ENCODE data around the gene MAPK8IP2.
"Not testable (repeated sequence)": the region's sequence is repeated elsewhere in the genome, so short reads cannot be mapped to it uniquely, and the experiment has no call there.

Gene MAPK8IP2

GRCh38 chr22:50641696-50642607 lies 41.4 kb downstream of the MAPK8IP2 start:
- no peak overlapping the region for H3K9ac ChIP-seq (ENCODE audit: low read length)

GRCh38 chr22:50643021-50643820 lies 42.6 kb downstream of the MAPK8IP2 start:
- not testable (repeated sequence) for H3K9ac ChIP-seq (ENCODE audit: low read length); H3K4me3 ChIP-seq (ENCODE audit: low read length); H3K36me3 ChIP-seq (ENCODE audit: control insufficient read depth, insufficient read depth, low read length); H3K9me3 ChIP-seq (ENCODE audit: control insufficient read depth, low read length)
- H3K4me1 ChIP-seq (ENCODE audit: control insufficient read depth, insufficient read depth, low read length), result peaks cover 10% of the 10 kb centered on the region
- H3K27me3 ChIP-seq (ENCODE audit: control insufficient read depth, insufficient read depth, low read length), result peaks cover 25% of the 10 kb centered on the region

More at GRCh38 chr22:50641696-50642607, 41.4 kb downstream of the MAPK8IP2 start:
- Histone ChIP-seq H3K9me3 (ENCODE audit: control insufficient read depth, low read length) (no peaks in the 10 kb centered on the region), H3K27me3 (ENCODE audit: control insufficient read depth, insufficient read depth, low read length) (peaks cover 25% of the 10 kb centered on the region), H3K4me3 (ENCODE audit: low read length) (no peak overlapping the region), H3K36me3 (ENCODE audit: control insufficient read depth, insufficient read depth, low read length) (no peaks in the 10 kb centered on the region), H3K4me1 (ENCODE audit: control insufficient read depth, insufficient read depth, low read length) (peaks cover 10% of the 10 kb centered on the region)

- H3K9me3 ChIP-seq (ENCODE audit: control insufficient read depth, low read length); H3K36me3 ChIP-seq (ENCODE audit: control insufficient read depth, insufficient read depth, low read length); H3K4me3 ChIP-seq (ENCODE audit: low read length); H3K9ac ChIP-seq (ENCODE audit: low read length): not testable (repeated sequence)
- peaks cover 10% of the 10 kb centered on the region for H3K4me1 ChIP-seq (ENCODE audit: control insufficient read depth, insufficient read depth, low read length)
- peaks cover 25% of the 10 kb centered on the region for H3K27me3 ChIP-seq (ENCODE audit: control insufficient read depth, insufficient read depth, low read length)
These were observed 43.2 kb downstream of the MAPK8IP2 start for GRCh38 chr22:50643821-50644101.

- Histone ChIP-seq H3K36me3 (ENCODE audit: control insufficient read depth, insufficient read depth, low read length) (no peaks in the 10 kb centered on the region), H3K27me3 (ENCODE audit: control insufficient read depth, insufficient read depth, low read length) (no peaks in the 10 kb centered on the region), H3K9me3 (ENCODE audit: control insufficient read depth, low read length) (no peaks in the 10 kb centered on the region)
These were observed 52.7 kb downstream of the MAPK8IP2 start for GRCh38 chr22:50653256-50653655.

GRCh38 chr22:50654664-50655063 lies 54.1 kb downstream of the MAPK8IP2 start:
- H3K27me3 ChIP-seq (ENCODE audit: control insufficient read depth, insufficient read depth, low read length); H3K9me3 ChIP-seq (ENCODE audit: control insufficient read depth, low read length); H3K4me1 ChIP-seq (ENCODE audit: control insufficient read depth, insufficient read depth, low read length); H3K36me3 ChIP-seq (ENCODE audit: control insufficient read depth, insufficient read depth, low read length); H3K9ac ChIP-seq (ENCODE audit: low read length); H3K4me3 ChIP-seq (ENCODE audit: low read length): not testable (repeated sequence)

More at GRCh38 chr22:50653256-50653655, 52.7 kb downstream of the MAPK8IP2 start:
- H3K4me1 ChIP-seq (ENCODE audit: control insufficient read depth, insufficient read depth, low read length), result peaks cover 6% of the 10 kb centered on the region
- H3K4me3 ChIP-seq (ENCODE audit: low read length), result no peak overlapping the region
- H3K9ac ChIP-seq (ENCODE audit: low read length), result no peak overlapping the region

- Histone ChIP-seq H3K9me3 (ENCODE audit: control insufficient read depth, low read length) (no peaks in the 10 kb centered on the region), H3K4me1 (ENCODE audit: control insufficient read depth, insufficient read depth, low read length) (peaks cover 6% of the 10 kb centered on the region), H3K27me3 (ENCODE audit: control insufficient read depth, insufficient read depth, low read length) (no peaks in the 10 kb centered on the region), H3K36me3 (ENCODE audit: control insufficient read depth, insufficient read depth, low read length) (no peaks in the 10 kb centered on the region), H3K4me3 (ENCODE audit: low read length) (no peak overlapping the region), H3K9ac (ENCODE audit: low read length) (no peak overlapping the region)
These were observed 55.8 kb downstream of the MAPK8IP2 start for GRCh38 chr22:50656122-50657070.

- peaks cover 6% of the 10 kb centered on the region for H3K4me1 ChIP-seq (ENCODE audit: control insufficient read depth, insufficient read depth, low read length)
- no peaks in the 10 kb centered on the region for H3K27me3 ChIP-seq (ENCODE audit: control insufficient read depth, insufficient read depth, low read length)
- no peaks in the 10 kb centered on the region for H3K36me3 ChIP-seq (ENCODE audit: control insufficient read depth, insufficient read depth, low read length)
These were observed 57.3 kb downstream of the MAPK8IP2 start for GRCh38 chr22:50657925-50658324.

GRCh38 chr22:50659711-50660110 lies 59.1 kb downstream of the MAPK8IP2 start:
- not testable (repeated sequence) for H3K4me1 ChIP-seq (ENCODE audit: control insufficient read depth, insufficient read depth, low read length); H3K9me3 ChIP-seq (ENCODE audit: control insufficient read depth, low read length); H3K27me3 ChIP-seq (ENCODE audit: control insufficient read depth, insufficient read depth, low read length); H3K36me3 ChIP-seq (ENCODE audit: control insufficient read depth, insufficient read depth, low read length); H3K4me3 ChIP-seq (ENCODE audit: low read length); H3K9ac ChIP-seq (ENCODE audit: low read length)

More at GRCh38 chr22:50657925-50658324, 57.3 kb downstream of the MAPK8IP2 start:
- H3K4me3 ChIP-seq (ENCODE audit: low read length), result no peak overlapping the region
- H3K9ac ChIP-seq (ENCODE audit: low read length), result no peak overlapping the region
- no peaks in the 10 kb centered on the region for H3K9me3 ChIP-seq (ENCODE audit: control insufficient read depth, low read length)

- H3K4me1 ChIP-seq (ENCODE audit: control insufficient read depth, insufficient read depth, low read length), result peaks cover 6% of the 10 kb centered on the region
- H3K9ac ChIP-seq (ENCODE audit: low read length), result no peak overlapping the region
- no peaks in the 10 kb centered on the region for H3K9me3 ChIP-seq (ENCODE audit: control insufficient read depth, low read length)
- no peaks in the 10 kb centered on the region for H3K27me3 ChIP-seq (ENCODE audit: control insufficient read depth, insufficient read depth, low read length)
- no peak overlapping the region for H3K4me3 ChIP-seq (ENCODE audit: low read length)
- H3K36me3 ChIP-seq (ENCODE audit: control insufficient read depth, insufficient read depth, low read length), result no peaks in the 10 kb centered on the region
These were observed 59.7 kb downstream of the MAPK8IP2 start for GRCh38 chr22:50660306-50660705.
